HCT116 (cell line): ENCODE results near the gene GPC1. TPM values are rescaled to one million over a fixed set of nuclear protein-coding genes. Genes with fewer than 3 reads are reported as not detected.

Source experiments
- ATAC-seq: fragments of 200-7000 bp; cut with Tn5 transposase; 2 replicates; pipeline ENCODE4 v1.9.1; 2020; ENCODE audit warnings: mild to moderate bottlenecking, moderate library complexity
- BruUV-seq: library from RNA; stranded (reverse); fragments of 400-500 nt; replicated peaks from 2 replicates; lab custom pipeline; 2021; lab: Mats Ljungman, UMichigan
- CTCF ChIA-PET: fragments of 300-600 bp; sonication (Branson Sonifier 250); formaldehyde crosslinking; loops from one replicate; lab custom pipeline; 2021; ENCODE audit warnings: antibody characterized with exemption; lab: Charles Lee
- POLR2A ChIA-PET: fragments of 300-600, 350-600 bp; sonication (Branson Sonifier 250); formaldehyde crosslinking; loops from one replicate; lab custom pipeline; 2021; ENCODE audit warnings: antibody characterized with exemption; lab: Charles Lee
- RAD21 ChIA-PET, 2 experiments: fragments of 300-600 bp; sonication (Branson Sonifier 250); formaldehyde crosslinking; loops; one replicate each; lab custom pipeline; 2023; ENCODE audit warnings: low total read pairs in 2 of 2; ENCODE audit not compliant: uncharacterized antibody in 2 of 2, unreplicated experiment in 2 of 2, low non-redundant PET in 1 of 2; lab: Charles Lee
- DNase-seq: peaks from one replicate; pipeline ENCODE4 v3.0.0-alpha.2; 2010; ENCODE audit warnings: low read depth, low spot score
- H2AFZ ChIP-seq: fragments of 200-600 bp; shearing (Covaris generic), sonication (generic); 2 replicates; pipeline ENCODE4 v1.6.1; 2017; ENCODE audit warnings: low read depth, mixed run types, mixed read lengths, antibody characterized with exemption, low read length; ENCODE audit not compliant: poor library complexity, severe bottlenecking
- H3K27ac ChIP-seq: 2 replicates; pipeline ENCODE4 v1.5.1; 2012; ENCODE audit warnings: low read depth, low read length
- H3K27me3 ChIP-seq: fragments of 200-600 bp; sonication (generic); 2 replicates; pipeline ENCODE4 v1.6.1; 2016; ENCODE audit warnings: mixed run types, low read length, mixed read lengths; ENCODE audit not compliant: insufficient read depth
- H3K36me3 ChIP-seq, 2 experiments: fragments of 200-500 bp in 1 of 2; fragments of 200-600 bp in 1 of 2; sonication (Bioruptor generic) in 1 of 2; sonication (generic) in 1 of 2; 2 replicates each; pipeline versions ENCODE4 v1.5.1 to v1.6.1; 2014 to 2016; ENCODE audit warnings: low read length in 2 of 2, inconsistent platforms in 1 of 2, mixed read lengths in 1 of 2, mixed run types in 1 of 2; ENCODE audit not compliant: insufficient read depth in 2 of 2, control insufficient read depth in 1 of 2
- H3K4me1 ChIP-seq, 2 experiments: fragments of 200-600 bp in 1 of 2; sonication (generic) in 1 of 2; 2 replicates each; pipeline versions ENCODE4 v1.5.1 to v1.6.1; 2012 to 2017; ENCODE audit warnings: low read length in 2 of 2, inconsistent platforms in 1 of 2, mild to moderate bottlenecking in 1 of 2, mixed read lengths in 1 of 2, mixed run types in 1 of 2, moderate library complexity in 1 of 2; ENCODE audit not compliant: insufficient read depth in 2 of 2, control insufficient read depth in 1 of 2
- H3K4me2 ChIP-seq: fragments of 200-600 bp; sonication (generic); 2 replicates; pipeline ENCODE4 v1.6.1; 2017; ENCODE audit warnings: mixed run types, low read length, mixed read lengths
- H3K4me3 ChIP-seq, 2 experiments: fragments of 200-600 bp in 1 of 2; sonication (generic) in 1 of 2; replicated peaks in 1 of 2; 2 replicates each; pipeline ENCODE4 v1.5.1; 2011 to 2016; ENCODE audit warnings: low read length in 2 of 2, control low read depth in 1 of 2, low read depth in 1 of 2, mild to moderate bottlenecking in 1 of 2, mixed read lengths in 1 of 2, mixed run types in 1 of 2
- H3K79me2 ChIP-seq: fragments of 200-600 bp; sonication (generic); 2 replicates; pipeline ENCODE4 v1.6.1; 2017; ENCODE audit warnings: mild to moderate bottlenecking, mixed run types, low read length, moderate library complexity, mixed read lengths; ENCODE audit not compliant: insufficient read depth
- H3K9ac ChIP-seq: fragments of 200-600 bp; sonication (generic); 2 replicates; pipeline ENCODE4 v1.6.1; 2016; ENCODE audit warnings: low read length, mixed read lengths
- H3K9me2 ChIP-seq: fragments of 200-600 bp; sonication (generic), shearing (Covaris generic); 2 replicates; pipeline ENCODE4 v1.6.1; 2017; ENCODE audit warnings: mixed run types, mild to moderate bottlenecking, moderate library complexity; ENCODE audit not compliant: insufficient read depth
- H3K9me3 ChIP-seq, 2 experiments: fragments of 200-500 bp in 1 of 2; fragments of 200-600 bp in 1 of 2; sonication (Bioruptor generic) in 1 of 2; sonication (generic) in 1 of 2; 2 replicates each; pipeline ENCODE4 v1.6.1; 2014 to 2017; ENCODE audit warnings: low read length in 2 of 2, mixed read lengths in 2 of 2, inconsistent platforms in 1 of 2, low read depth in 1 of 2, mild to moderate bottlenecking in 1 of 2, mixed run types in 1 of 2, moderate library complexity in 1 of 2; ENCODE audit not compliant: control insufficient read depth in 1 of 2, insufficient read depth in 1 of 2
- H4K20me1 ChIP-seq: fragments of 200-600 bp; sonication (generic), shearing (Covaris generic); 2 replicates; pipeline ENCODE4 v1.6.1; 2017; ENCODE audit warnings: mixed run types, mild to moderate bottlenecking, moderate library complexity; ENCODE audit not compliant: insufficient read depth
- CTCF ChIP-seq, 3 experiments: fragments of 200-600 bp in 1 of 3; sonication (generic) in 1 of 3; IDR thresholded peaks in 2 of 3; conservative IDR thresholded peaks in 1 of 3; 2 replicates each; pipeline ENCODE4 v1.5.1; 2012 to 2017; ENCODE audit warnings: low read depth in 2 of 3, low read length in 2 of 3, antibody characterized with exemption in 1 of 3, borderline replicate concordance in 1 of 3, control low read depth in 1 of 3, mild to moderate bottlenecking in 1 of 3, mixed read lengths in 1 of 3, mixed run types in 1 of 3, moderate library complexity in 1 of 3; ENCODE audit not compliant: insufficient read depth in 1 of 3
- EGR1 ChIP-seq: IDR thresholded peaks from 2 replicates; pipeline ENCODE4 v1.6.1; 2012; ENCODE audit warnings: low read depth
- EZH2 ChIP-seq: fragments of 200-600 bp; sonication (generic); IDR thresholded peaks from 2 replicates; pipeline ENCODE4 v1.6.1; 2017; ENCODE audit warnings: antibody characterized with exemption, mixed run types
- EZH2phosphoT487 ChIP-seq: fragments of 200-600 bp; IDR thresholded peaks from 2 replicates; pipeline ENCODE4 v1.6.1; 2018; ENCODE audit warnings: antibody characterized with exemption, borderline replicate concordance
- JUND ChIP-seq: IDR thresholded peaks from 2 replicates; pipeline ENCODE4 v1.6.1; 2012
- POLR2AphosphoS5 ChIP-seq: IDR thresholded peaks from 2 replicates; pipeline ENCODE4 v1.6.1; 2011; ENCODE audit warnings: mild to moderate bottlenecking, low read depth, low read length, moderate library complexity
- REST ChIP-seq: IDR thresholded peaks from 2 replicates; pipeline ENCODE4 v1.6.1; 2012; ENCODE audit warnings: low read depth
- SRF ChIP-seq: IDR thresholded peaks from 2 replicates; pipeline ENCODE4 v1.6.1; 2012; ENCODE audit warnings: low read depth
- TCF7L2 ChIP-seq: IDR thresholded peaks from 2 replicates; pipeline ENCODE4 v1.7.0; 2011; ENCODE audit warnings: borderline replicate concordance, inconsistent platforms; ENCODE audit not compliant: insufficient read depth, insufficient read length; ENCODE audit errors: extremely low read depth
- YY1 ChIP-seq: IDR thresholded peaks from 2 replicates; pipeline ENCODE4 v1.6.1; 2011; ENCODE audit warnings: low read length, low read depth, moderate library complexity, mild to moderate bottlenecking; ENCODE audit not compliant: insufficient replicate concordance; ENCODE audit errors: extremely low read depth
- intact Hi-C: fragments of 100-400 bp; cut with micrococcal nuclease; formaldehyde crosslinking; loops from 2 replicates; pipeline ENCODE4 v1.10.0; 2022
- total RNA-seq: library from RNA; stranded (reverse); gene quantifications from one replicate; pipeline ENCODE4 v1.2.1, GENCODE V29; 2021; ENCODE audit not compliant: unreplicated experiment

The GPC1 gene
- total RNA-seq, 1 experiment from 2014 or later = 79.1 TPM

- Histone ChIP-seq H3K9ac (no peak overlapping the region), H3K79me2 (no peaks in the 10 kb centered on the region), H3K27me3 (no peaks in the 10 kb centered on the region), H4K20me1 (no peaks in the 10 kb centered on the region), H3K36me3 (no peaks in the 10 kb centered on the region), H2AFZ (no peak overlapping the region), H3K9me3 (no peaks in the 10 kb centered on the region), H3K4me2 (no peak overlapping the region), H3K4me3 (no peak overlapping the region), H3K27ac (no peak overlapping the region), H3K4me1 (peaks cover 0 to 2% of the 10 kb centered on the region in 2 experiments; a peak in 2 of 4 replicates), H3K9me2 (no peaks in the 10 kb centered on the region)
- no TSS peak for BruUV-seq
- RAD21 ChIA-PET = no interaction called here
- POLR2A ChIA-PET = no interaction called here
- ATAC-seq (no peak), DNase-seq (no peak)
- TF ChIP-seq POLR2AphosphoS5 (no peak), YY1 (no peak), SRF (no peak), JUND (no peak), EGR1 (no peak), CTCF (IDR thresholded peaks at IDR 0.05 in 2 of 3, conservative IDR thresholded peaks at IDR 0.05 in 1 of 3; ENCODE audit: borderline replicate concordance in 1 of 3, insufficient read depth in 1 of 3, low read depth in 2 of 3, low read length in 2 of 3) (no peak), EZH2 (no peak), TCF7L2 (no peak), EZH2phosphoT487 (no peak), REST (no peak)
- intact Hi-C loops = no loop called here
- CTCF ChIA-PET = no interaction called here
These were observed 42.3 kb upstream of the GPC1 start for GRCh38 chr2:240392948-240393830.
